Keratinocyte (primary cell): ENCODE measurements around the gene CMSS1.

ENCODE experiments used
- CTCF ChIP-seq, 3 experiments: IDR thresholded peaks in 1 of 3; conservative IDR thresholded peaks in 1 of 3; optimal IDR thresholded peaks in 1 of 3; 2 replicates in 2 of 3; 3 replicates in 1 of 3; pipeline versions ENCODE3 to v1.5.1; 2011; ENCODE audit warnings: low read length in 3 of 3, mild to moderate bottlenecking in 3 of 3, moderate library complexity in 2 of 3, control low read depth in 1 of 3, inconsistent platforms in 1 of 3; ENCODE audit not compliant: insufficient read depth in 2 of 3; ENCODE audit errors: extremely low read depth in 1 of 3
- EZH2 ChIP-seq: IDR thresholded peaks from one replicate; pipeline ENCODE4 v1.6.1; 2012; ENCODE audit warnings: inconsistent platforms, mild to moderate bottlenecking, low read length, moderate library complexity

- TF ChIP-seq CTCF (optimal IDR thresholded peaks at IDR 0.05 in 1 of 3, IDR thresholded peaks at IDR 0.05 in 1 of 3, conservative IDR thresholded peaks at IDR 0.05 in 1 of 3; ENCODE audit: extremely low read depth in 1 of 3, insufficient read depth in 2 of 3, low read length in 3 of 3): no peak
- TF ChIP-seq EZH2: no peak
Measured at GRCh38 chr3:100033184-100033583, 215.5 kb downstream of the CMSS1 start.
